ENCODE results near the gene GSTO2.

Gene GSTO2

DNA sequence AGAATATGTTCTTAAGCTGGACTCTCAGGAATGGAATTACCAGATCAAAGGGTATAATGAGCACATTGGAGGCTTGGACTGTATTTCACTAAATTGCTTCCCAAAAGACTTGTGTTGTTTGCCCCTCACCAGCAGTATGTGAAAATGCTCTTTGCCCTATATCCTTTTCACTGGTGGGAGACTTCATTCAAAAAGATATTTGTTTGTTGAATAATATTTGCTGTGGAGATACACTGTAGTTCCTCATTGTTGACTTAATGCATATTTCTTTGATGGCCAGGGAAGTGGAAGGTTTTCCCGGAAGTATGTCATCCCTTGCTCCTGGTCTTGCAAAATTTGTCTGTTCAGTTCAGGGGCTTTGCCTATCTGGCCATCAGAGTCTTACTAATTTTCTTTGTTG lies 19.4 kb downstream of the GSTO2 start:
- DNase-seq, result no peak

DNA sequence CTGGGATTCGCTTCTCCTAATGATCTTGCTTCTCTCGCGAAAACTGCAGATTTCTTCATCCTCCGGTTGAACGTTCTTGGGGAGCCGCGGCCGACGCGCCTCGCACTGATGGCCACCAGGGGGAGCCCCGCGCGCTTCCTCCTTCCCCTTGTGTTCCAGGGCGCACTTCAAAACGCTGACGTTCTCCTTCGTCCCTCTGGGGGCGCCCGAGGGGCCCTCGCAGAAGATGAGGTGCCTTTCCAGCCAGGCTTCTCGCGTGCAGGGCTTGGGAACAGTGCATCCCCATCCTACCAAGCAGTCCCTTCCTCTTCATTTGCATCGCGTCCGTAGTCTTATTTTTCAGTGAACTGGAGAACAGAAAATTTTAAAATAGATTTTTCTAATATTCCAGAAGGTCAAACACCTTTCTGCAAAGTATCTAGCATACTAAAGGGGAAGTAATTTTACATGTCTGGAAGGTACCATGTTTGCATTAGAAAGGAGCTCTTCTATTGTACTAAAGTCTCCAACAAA lies 22.5 kb downstream of the GSTO2 start:
- DNase-seq, result peak; percentile 88

DNA sequence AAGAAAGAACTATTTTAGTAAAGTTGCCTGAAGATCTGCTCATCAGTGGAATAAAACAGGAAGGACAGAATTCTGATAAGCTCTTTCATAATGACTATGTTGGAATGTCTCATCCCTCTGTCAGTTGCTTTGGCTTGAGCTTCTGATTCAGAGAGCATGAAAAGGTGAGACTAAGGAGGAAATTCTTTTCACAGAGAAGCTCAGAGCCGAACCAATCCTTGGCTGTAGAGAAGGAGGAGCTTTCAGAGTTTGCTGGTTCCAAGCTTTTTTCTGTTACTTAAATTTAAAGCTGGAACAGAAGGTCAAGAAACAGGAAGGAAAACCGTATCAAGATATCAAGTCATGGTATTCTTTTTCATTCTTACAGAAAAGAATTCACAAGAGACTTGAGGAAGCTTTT lies 24.0 kb downstream of the GSTO2 start:
- no peak for DNase-seq

DNA sequence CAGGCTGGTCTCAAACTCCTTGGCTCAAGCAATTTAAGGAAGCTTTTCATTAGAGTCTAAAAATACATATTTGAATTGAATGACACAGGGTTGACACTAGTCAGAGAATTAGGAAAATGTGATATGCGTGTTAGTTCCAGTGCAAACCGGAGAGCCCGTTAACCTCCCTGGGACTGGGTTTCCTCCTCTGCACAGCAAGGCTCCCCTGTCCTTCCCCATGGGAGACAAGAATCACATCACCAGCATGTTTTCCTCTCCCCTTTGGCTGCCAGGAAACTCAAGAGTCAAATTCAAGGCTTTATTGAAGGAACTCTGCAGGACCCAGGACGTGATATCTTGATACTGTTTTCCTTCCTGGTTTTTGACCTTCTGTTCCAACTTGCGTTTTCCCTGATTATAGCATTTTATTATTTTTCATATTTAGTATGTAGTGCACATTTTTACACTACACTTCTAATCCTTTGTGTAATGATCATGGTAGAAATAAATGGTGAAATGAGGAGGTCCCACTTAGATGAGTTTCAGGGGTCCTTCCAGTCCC lies 24.9 kb downstream of the GSTO2 start:
- DNase-seq, result no peak

DNA sequence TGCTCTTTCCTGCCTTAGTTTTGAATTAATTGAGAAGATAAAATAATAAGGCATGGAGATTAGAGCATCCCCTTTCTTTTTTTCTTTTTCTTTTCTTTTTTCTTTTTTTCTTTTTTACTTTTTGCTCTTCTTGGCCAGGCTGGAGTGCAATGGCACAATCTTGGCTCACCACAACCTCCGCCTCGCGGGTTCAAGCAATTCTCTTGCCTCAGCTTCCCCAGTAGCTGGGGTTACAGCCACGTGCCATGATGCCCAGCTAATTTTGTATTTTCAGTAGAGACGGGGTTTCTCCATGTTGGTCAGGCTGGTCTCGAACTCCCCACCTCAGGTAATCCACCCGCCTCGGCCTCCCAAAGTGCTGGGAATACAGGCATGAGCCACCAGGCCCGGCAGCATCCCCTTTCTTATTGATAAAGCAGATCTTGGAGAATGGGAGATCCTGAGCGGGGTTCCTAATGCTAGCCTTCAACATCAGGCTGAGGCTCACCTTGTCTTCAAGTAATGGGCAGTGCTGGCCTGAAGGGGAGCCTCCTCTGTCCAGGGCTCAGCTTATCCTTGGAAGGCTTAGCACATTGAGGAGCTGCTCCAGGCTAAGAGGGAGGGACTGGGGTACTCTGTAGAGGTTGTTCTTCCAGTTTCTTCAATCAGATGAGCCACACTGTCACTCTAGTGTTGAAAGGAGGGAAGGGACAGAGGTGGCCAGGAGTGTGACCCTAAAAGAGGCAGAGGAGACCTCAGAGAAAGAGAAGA lies 27.9 kb downstream of the GSTO2 start:
- DNase-seq, result no peak

DNA sequence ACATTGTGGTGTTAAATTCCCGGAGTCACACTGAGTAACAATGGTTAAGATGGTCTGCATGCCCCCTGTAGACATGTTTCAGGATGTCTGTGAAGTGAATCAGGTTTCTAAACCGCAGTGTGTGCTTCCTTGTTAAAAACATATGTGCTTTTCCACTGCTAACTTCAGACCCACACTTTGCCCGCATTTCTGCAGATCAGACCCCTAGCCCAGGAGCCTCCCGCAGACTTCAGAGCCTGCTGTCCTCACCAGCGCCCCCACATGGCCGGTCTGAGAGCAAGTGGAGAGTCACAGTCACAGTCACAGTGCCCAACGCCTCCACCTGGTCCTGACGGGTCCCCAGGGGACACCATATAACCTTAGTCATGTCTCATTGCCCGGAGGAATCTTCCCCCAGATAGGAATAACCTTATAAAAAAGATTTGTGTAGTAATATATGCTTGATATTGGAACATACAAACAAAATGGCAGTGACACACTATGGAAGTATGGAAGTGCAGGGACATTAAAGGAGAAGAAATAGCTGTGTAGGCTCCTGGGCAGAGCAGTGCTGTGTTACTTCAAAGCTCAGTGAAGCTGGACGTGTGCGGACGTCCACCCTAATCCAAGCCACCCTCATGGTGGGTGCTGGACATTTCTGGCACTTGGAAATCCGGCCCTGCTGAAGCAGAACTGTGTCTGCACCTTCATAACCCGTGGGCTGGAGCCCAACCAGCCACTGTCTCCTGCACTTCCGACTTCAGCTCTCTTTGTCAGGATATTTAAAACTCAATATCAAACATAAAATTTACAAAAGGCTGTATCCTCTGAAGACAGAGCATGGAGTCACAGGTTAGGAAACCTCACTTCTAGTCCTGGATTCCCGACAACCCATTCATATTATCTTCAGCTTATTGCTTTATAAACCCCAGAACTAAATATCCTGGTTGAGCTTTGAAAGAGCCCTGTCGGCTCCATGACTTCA lies 29.0 kb downstream of the GSTO2 start:
- DNase-seq, result no peak

DNA sequence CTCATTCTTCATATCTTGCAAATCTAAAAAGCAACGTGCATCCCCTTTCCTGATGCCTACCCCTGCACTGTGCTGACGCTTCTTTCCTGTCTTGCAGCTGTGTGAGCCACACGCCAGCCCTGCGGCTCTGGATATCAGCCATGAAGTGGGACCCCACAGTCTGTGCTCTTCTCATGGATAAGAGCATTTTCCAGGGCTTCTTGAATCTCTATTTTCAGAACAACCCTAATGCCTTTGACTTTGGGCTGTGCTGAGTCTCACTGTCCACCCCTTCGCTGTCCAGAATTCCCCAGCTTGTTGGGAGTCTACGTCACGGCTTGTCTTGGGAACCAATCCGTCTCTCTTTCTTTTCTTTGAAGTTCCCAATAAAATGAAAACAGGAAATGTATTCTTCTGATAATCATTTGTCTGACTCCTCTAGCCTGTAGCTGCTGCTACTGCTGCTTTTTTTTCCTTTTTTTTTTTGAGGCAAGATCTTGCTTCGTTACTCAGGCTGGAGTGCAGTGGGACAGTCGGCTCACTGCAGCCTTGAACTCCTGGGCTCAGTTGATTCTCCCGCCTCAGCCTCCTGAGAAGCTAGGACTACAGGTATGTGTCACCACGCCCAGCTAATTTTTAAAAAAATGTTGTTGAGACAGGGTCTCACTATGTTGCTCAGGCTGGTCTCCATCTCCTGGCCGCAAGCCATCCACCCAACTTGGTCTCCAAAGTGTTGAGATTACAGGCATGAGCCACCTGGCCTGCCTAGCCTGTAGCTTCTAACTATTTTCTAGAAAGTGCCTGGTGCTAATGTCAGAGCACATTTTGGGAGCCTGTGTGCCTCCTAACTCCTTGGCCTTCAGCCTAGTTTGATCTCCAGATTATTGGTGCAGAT lies 30.3 kb downstream of the GSTO2 start:
- no peak for DNase-seq

DNA sequence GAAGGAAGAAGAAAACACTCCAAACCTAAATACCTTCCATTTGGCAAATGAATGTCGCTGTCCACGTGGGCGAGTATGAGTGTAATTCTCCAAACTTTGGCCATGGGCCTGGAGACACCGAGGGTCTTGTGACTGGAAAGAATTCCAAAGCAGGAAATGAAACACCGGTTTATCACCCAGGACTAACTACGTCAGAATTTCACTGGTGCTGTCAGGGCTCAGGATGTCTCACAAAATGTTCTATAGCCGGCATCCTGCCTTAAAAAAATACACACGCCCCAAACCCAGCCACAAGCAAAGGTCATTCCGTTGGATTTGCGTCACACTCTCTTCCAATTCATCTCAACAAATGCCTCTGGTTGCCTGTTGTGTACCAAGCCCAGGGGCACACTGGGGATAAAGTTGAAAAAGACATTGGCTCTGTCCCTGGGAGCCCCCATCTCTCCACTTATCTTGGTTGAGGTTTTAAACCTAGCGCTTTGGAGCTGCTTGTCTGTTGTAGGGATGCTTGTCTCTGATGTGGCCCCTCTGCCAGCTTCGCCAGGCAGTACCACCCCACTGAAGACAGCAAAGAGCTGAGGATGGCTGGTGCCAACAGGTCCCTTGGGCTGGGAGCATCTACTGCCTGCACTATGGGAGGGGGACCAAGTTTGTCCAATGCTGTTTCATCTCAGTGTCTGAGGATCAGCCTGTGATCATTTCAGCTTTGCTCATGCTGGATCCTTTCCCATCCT lies 31.2 kb downstream of the GSTO2 start:
- DNase-seq, result no peak

DNA sequence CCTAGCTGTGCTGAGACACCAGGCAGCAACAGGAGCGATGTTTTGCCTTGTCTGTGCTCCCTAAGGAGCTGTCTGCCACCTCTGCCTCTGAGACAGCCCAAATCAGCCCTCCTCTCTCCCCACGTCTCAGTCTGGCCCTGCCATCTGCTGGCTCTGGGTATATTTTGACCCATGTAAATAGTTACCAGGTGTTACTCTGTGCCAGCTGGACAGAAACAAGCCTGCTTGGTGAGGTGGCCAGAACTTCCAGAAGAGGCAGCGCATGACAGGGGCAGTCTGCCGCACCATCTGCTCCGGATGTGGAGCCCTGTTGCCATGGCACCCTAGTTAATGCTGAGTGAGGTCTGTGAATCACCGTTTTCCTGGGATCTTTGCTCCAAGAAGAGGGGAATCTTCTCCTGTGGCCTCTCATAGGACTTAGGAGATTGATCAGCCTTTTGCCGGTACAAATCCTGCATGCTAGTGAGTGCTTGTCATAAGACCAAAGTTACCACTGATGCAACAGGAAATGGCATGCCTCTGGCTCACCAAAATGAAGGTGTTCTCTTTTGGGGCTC lies 31.8 kb downstream of the GSTO2 start:
- DNase-seq, result no peak

DNA sequence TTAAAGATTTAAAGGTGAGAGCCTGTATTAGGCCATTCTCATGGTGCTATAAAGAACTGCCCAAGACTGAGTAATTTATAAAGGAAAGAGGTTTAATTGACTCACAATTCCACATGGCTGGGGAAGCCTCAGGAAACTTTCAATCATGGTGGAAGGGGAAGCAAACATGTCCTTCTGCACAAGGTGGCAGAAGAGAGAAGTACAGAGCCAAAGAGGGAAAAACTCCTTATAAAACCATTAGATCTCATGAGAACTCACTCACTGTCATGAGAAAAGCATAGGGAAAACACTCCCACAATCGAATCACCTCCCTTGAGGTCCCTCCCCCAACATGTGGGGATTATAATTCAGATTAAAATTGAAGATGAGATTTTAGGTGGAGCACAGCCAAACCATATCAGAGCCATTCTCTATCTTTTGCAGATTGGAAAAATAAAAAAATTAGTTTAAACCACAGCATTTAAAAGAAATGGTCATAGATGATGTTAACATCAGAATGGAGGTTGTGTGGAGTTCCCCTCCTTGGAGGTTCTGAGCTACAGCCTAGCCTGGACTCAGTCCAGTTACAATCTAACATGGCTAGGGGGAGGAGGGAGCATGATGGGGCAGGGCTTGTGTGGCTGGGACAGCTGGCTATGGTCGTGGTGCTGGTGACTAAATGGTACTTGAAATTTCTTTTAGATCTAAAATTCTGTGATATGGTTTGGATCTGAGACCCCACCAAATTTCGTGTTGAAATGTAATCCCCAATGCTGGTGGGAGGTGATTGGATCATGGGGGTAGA lies 33.1 kb downstream of the GSTO2 start:
- DNase-seq, result no peak

DNA sequence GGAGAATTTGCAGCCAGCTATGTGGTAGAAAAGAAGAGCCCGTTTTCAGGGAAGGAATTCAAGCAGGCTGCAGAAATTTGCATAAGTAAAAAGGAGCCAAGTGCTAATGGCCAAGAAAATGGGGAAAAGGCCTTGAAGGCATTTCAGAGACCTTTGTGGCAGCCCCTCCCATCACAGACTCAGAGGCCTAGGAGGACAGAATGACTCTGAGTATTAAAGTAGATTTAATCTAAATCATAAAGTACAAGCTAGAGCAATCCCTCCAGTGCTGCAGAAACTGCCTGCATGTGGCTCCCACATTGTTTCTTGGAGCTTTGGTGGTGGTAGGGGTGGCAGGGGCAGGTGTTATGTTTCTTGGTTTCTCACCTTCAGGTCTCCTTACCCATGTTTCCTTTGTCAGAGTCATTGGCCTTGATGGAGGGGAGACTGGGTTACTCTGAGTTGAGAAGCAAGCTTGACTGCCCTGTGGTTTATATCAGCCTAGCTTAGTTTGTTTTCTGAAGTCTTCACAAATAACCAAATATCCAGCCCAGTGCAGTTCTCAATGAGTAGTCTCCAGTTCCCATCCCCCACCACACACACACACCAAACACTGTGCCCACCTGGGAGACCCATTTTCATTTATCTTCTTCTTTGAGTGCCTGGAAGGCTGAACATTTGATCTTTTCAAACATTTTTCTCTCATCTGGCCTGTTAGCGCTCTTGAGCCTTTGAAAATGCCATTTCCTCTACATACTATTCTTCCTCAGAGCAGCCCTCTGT lies 34.8 kb downstream of the GSTO2 start:
- peak; percentile 42 for DNase-seq

DNA sequence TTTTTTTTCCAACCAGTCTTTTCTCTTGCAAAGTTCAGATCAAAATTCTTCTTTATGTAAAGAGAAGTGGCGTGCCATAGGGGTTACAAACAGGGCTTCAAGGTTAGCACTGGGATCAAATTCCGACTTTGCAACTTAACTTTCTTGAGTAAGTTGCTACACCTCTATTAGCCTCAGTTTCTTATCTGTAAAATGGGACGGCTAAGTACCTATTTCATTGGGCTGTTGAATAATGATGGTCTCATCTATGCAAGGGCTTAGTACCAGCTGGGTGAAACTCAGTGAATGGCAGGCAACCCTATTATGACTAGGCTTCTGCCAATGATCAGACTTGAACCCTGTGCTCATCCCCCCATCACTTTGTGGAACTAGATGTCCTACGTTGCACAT lies 35.4 kb downstream of the GSTO2 start:
- DNase-seq, result no peak

DNA sequence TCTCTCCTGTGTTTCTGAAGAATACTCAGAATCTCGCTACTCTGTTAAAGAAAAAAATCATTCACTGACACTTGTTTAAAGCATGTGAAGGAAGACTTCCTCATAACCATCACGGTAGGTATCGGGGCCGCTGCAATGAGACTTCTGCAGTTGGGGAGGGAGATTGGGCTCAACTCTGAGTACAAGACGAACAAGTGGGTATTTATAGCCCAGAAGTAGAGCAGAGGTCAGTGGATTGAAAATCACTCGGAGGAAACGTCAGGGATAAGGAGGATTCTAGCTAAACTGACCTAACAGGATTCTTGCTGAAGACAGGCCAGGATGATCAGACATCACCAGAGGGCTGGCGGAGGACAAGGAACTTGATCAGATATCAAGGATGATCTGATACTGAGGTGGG lies 35.9 kb downstream of the GSTO2 start:
- DNase-seq, result no peak

DNA sequence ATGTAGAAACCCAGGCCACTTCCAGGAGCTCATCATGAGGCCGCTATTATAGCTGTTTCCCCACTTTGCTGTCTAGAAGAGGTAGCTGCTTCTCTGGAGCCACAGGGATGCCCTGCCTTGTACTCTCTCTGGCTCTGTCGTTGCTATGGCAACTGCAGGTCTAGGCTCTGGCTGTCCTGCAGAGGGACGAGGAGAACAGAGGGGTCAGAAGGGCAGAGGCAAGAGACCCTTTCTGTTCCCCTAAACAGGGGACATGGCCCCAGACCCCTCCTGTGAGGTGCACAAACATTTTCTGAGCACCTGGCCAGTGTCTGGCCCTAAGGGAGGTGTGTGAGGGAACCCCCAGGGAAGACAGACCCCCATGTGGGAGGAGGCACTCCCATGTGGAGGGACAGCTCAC lies 37.9 kb downstream of the GSTO2 start:
- DNase-seq, result no peak

DNA sequence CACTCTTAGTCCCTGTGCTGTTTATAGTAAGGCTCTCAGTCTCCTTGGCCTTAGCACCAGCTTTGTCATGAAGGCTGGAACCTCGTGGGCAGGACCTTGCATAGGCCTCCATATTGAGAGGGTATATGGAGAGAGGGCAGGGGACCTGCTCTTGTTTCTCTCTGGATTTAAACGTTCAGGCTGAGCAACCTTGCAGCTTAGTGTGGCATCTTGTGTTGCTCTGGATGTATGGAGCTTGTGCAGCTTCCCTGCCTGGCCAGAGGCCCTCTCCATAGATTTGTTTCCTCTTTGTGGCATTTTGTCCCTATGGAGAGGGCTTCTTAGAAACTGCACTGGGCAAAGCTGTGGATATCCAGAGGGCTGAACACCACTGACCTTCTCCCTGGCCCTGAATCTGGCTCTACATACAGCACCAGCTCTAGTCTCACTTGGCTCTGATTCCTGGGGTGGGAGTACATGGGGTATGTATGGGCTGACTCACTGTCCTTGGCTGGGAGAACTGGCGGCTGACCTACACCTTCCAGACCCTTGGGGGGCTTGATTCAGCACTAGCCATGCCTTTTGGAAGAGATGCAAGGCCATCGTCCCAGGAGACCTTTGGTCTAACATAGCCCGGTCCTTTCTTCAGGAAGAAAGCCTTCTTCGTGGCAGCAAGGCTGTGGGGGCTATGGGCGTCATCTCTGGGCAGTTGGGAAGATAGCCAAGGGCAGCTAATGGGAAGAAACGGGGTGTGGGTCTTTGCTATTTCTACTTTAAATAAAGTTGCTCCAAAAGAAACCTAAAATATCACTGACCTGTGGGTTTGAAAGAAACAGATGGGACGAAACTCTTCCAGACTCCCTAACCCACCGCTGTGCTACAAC lies 38.8 kb downstream of the GSTO2 start:
- DNase-seq, result no peak

DNA sequence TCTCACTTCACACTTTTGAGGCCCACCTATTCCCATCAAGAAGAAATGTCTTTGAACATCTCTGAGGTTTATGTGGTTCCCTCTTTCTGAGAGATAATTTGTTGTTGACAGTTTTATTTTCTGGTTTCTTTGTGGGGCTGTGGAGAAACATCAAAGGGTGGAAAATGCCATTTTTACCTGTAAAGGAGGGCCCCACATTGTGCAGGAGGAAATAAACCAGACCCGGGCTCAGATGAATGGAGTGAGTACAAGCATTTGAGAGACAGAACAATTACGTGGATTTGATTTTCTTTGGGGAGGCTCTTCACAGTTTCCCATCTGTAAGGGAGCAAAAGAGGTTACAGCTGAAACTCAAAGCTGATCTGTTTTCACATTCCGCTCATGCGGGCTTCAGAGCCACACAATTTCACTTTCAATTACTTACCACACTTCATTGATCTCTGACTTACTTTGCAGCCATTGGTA lies 39.5 kb downstream of the GSTO2 start:
- DNase-seq, result peak; percentile 37

DNA sequence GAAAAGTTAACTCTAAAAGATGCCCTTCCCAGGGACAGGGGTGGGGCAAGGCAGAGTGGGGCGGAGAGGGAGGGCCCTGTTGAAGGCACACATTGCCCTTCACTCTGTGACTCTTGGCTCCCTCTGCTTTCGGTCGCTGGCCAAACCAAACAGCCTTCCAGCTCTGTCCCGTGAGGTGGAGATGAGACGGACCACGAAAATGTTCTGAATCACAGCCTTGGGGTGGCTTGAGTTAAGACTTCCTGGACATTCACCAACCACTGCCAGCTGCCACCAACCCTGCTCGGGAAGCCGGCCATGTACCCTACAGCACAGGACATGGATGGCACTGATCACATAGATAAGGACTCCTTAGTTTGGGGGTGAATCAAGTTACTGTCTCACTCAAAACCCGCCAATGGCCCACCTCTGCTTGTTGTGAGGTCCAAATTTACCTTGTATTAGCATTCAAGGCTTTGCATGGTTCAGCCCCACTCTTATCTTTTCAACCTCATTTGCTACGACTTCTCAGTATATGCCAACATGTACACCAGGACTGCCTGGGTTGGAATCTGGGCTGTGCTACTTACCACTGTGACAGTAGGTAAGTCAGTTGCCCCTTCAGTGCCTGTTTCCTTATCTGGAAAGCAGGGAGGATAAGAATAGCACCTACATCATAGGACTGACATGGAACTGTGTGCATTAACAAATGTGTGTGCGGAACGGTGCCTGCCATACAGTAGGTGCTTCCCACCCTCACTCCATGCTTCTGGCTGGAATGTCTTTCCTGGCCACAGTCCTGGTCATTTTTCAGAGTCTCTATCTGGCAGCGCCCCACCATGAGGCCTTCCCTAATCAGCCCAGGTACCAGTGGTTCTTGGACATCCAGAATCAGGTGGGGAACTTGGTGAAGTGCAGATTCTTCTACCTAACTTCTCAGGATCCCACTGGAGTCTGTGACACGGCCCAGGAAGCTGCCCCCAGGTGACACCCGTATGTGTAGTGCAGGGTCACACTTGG lies 41.3 kb downstream of the GSTO2 start:
- no peak for DNase-seq

Data from CD4-positive, alpha-beta T cell treated with Interleukin-21 for 1 hour (primary cell).